HUES6 (cell line): Measurements from ENCODE around the gene RIN3.

Experiments used
- H3K27ac ChIP-seq: 2 replicates; pipeline ENCODE4 v1.7.0; 2013; ENCODE audit warnings: low read depth, mild to moderate bottlenecking, low read length, inconsistent platforms
- H3K27me3 ChIP-seq: 2 replicates; pipeline ENCODE4 v1.6.1; 2013; ENCODE audit warnings: low read length; ENCODE audit not compliant: control insufficient read depth, insufficient read depth
- H3K36me3 ChIP-seq: 2 replicates; pipeline ENCODE4 v1.6.1; 2013; ENCODE audit warnings: low read length; ENCODE audit not compliant: control insufficient read depth, insufficient read depth
- H3K4me1 ChIP-seq: 2 replicates; pipeline ENCODE4 v1.6.1; 2013; ENCODE audit warnings: low read length; ENCODE audit not compliant: control insufficient read depth, insufficient read depth
- H3K4me3 ChIP-seq: 2 replicates; pipeline ENCODE4 v1.5.1; 2013; ENCODE audit warnings: low read depth, low read length
- H3K9ac ChIP-seq: one replicate; pipeline ENCODE4 v1.6.1; 2013; ENCODE audit warnings: mild to moderate bottlenecking, low read length
- H3K9me3 ChIP-seq: 2 replicates; pipeline ENCODE4 v1.6.1; 2013; ENCODE audit warnings: low read depth, low read length; ENCODE audit not compliant: control insufficient read depth, insufficient read depth

The RIN3 gene

DNA sequence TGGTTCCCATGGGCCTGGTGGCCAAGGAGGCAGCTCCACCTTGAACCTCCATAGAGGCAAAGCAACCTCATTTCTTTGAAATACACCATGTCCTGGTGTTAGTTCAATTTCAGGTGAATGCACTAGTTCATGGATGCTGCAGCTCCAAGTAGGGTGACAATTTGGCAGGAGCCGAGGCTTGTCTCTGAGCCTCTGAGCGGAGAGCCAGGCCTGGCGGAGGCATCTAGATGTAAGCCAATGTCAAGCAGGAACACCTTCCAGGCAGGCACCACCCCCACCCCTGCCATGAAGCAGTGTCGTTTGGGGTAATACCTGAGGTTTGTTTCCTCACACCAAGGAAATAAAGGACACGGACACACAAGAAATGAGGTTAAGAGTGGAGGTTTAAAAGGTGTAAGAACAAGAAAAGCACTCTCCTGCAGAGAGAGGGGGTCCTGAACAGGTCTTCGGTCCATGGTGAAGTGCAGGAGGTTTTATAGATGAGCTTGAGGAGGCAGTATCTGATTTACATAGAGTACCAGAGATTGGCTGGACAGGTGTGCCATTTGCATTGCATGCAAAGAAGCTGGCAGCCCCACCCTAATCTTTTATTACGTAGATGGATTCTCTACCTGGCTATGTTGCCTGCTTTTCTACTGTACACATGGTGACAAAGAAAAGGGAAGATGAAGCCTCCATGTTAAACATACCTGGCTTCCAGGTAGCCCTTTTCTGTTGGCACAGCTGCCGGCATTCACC lies 60.3 kb downstream of the RIN3 start:
- Histone ChIP-seq H3K4me3 (no peak overlapping the region), H3K27me3 (no peaks in the 10 kb centered on the region), H3K27ac (no peak overlapping the region), H3K9me3 (no peaks in the 10 kb centered on the region), H3K36me3 (no peaks in the 10 kb centered on the region), H3K9ac (no peak overlapping the region), H3K4me1 (peaks cover 9% of the 10 kb centered on the region)

- H3K36me3 ChIP-seq = no peaks in the 10 kb centered on the region
- H3K9ac ChIP-seq = no peak overlapping the region
- H3K9me3 ChIP-seq = no peaks in the 10 kb centered on the region
- no peaks in the 10 kb centered on the region for H3K27me3 ChIP-seq
- peaks cover 9% of the 10 kb centered on the region for H3K4me1 ChIP-seq
- H3K4me3 ChIP-seq = no peak overlapping the region
- H3K27ac ChIP-seq = no peak overlapping the region
Observed at GRCh38 chr14:92575061-92575747, 61.6 kb downstream of the RIN3 start.

GRCh38 chr14:92575748-92576303 lies 62.2 kb downstream of the RIN3 start:
- no peaks in the 10 kb centered on the region for H3K27me3 ChIP-seq
- H3K4me1 ChIP-seq = peaks cover 9% of the 10 kb centered on the region
- H3K9me3 ChIP-seq = no peaks in the 10 kb centered on the region
- no peaks in the 10 kb centered on the region for H3K36me3 ChIP-seq
- H3K4me3 ChIP-seq = no peak overlapping the region
- H3K9ac ChIP-seq = no peak overlapping the region
- no peak overlapping the region for H3K27ac ChIP-seq

- H3K27me3 ChIP-seq = no peaks in the 10 kb centered on the region
- H3K9ac ChIP-seq = no peak overlapping the region
- H3K27ac ChIP-seq = no peak overlapping the region
- H3K9me3 ChIP-seq = no peaks in the 10 kb centered on the region
- peaks cover 9% of the 10 kb centered on the region for H3K4me1 ChIP-seq
- H3K36me3 ChIP-seq = no peaks in the 10 kb centered on the region
- H3K4me3 ChIP-seq = no peak overlapping the region
Observed at GRCh38 chr14:92577321-92577742, 63.8 kb downstream of the RIN3 start.

DNA sequence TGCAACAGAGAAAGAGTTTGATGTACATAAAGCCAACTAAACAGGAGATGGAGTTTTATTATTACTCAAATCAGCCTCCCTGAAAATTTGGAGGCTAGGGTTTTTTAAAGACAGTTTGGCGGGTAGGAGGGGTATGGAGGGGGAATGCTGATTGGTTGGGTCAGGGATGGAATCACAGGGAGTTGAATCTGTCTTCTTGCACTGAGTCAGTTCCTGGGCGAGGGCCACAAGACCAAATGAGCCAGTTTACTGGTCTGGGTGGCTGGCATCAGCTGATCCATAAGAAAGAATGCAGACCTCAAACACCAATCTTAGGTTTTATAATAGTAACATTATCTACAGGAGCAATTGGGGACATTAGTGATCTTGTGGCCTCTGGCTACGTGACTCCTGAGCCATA lies 64.9 kb downstream of the RIN3 start:
- Histone ChIP-seq H3K27me3 (no peaks in the 10 kb centered on the region), H3K4me3 (no peak overlapping the region), H3K4me1 (peaks cover 5% of the 10 kb centered on the region), H3K27ac (no peak overlapping the region), H3K36me3 (no peaks in the 10 kb centered on the region), H3K9me3 (peaks cover 3% of the 10 kb centered on the region; the same call in 1 of the 2 replicates), H3K9ac (no peak overlapping the region)

- Histone ChIP-seq H3K27ac (no peak overlapping the region), H3K9me3 (peaks cover 11% of the 10 kb centered on the region; the same call in 1 of the 2 replicates), H3K36me3 (no peaks in the 10 kb centered on the region), H3K4me3 (no peak overlapping the region), H3K4me1 (no peaks in the 10 kb centered on the region), H3K9ac (no peak overlapping the region), H3K27me3 (no peaks in the 10 kb centered on the region)
Observed at GRCh38 chr14:92579244-92579936, 65.8 kb downstream of the RIN3 start.

- H3K4me1 ChIP-seq = no peaks in the 10 kb centered on the region
- no peak overlapping the region for H3K27ac ChIP-seq
- H3K27me3 ChIP-seq = no peaks in the 10 kb centered on the region
- H3K9ac ChIP-seq = no peak overlapping the region
- peaks cover 11% of the 10 kb centered on the region; the same call in 1 of the 2 replicates for H3K9me3 ChIP-seq
- no peaks in the 10 kb centered on the region for H3K36me3 ChIP-seq
- H3K4me3 ChIP-seq = no peak overlapping the region
Observed at GRCh38 chr14:92581206-92581605, 67.6 kb downstream of the RIN3 start.

- Histone ChIP-seq H3K4me1 (no peaks in the 10 kb centered on the region), H3K27ac (no peak overlapping the region), H3K9me3 (peaks cover 11% of the 10 kb centered on the region; the same call in 1 of the 2 replicates), H3K36me3 (no peaks in the 10 kb centered on the region), H3K9ac (no peak overlapping the region), H3K27me3 (no peaks in the 10 kb centered on the region), H3K4me3 (no peak overlapping the region)
Observed at GRCh38 chr14:92581966-92582566, 68.5 kb downstream of the RIN3 start.

DNA sequence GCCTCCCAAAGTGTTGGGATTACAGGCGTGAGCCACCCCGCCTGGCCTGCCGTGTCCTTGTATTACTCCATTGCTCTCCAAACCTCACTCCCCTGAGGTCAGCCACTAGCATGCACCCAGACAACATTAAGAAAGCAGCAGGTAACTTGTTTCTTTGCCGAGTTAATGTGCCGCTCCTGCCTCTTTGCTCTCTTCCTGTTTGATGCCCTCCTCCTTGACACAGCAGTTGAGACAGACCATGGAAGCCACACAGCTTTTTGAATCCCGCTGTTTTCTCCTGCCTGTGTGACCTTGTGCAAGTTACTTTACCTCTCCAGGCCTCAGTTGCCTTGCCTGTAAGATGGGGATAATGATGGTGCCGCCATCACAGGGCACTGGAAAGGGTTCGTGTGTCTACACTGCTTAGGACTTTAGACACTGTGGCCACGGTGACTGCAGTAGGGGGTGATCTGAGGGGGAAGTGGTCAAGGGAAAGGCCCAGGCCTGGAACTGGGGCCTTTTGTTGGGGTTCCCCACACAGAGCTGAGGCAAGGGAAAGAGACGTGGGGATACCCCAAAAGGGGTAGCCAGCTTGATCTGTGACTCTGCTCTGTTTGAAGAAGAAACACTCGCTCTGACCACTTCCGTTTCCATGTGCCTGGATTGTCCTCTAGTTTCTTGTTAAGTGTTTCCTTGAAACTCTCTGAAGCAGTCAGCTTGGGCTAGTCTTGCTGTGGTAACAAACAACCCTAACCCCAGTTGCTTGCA lies 69.3 kb downstream of the RIN3 start:
- no peak overlapping the region for H3K27ac ChIP-seq

GRCh38 chr14:92584220-92584619 lies 70.6 kb downstream of the RIN3 start:
- no peaks in the 10 kb centered on the region for H3K27me3 ChIP-seq
- no peaks in the 10 kb centered on the region for H3K4me1 ChIP-seq
- H3K27ac ChIP-seq = no peak overlapping the region
- H3K4me3 ChIP-seq = no peak overlapping the region
- no peaks in the 10 kb centered on the region for H3K36me3 ChIP-seq
- H3K9ac ChIP-seq = no peak overlapping the region
- peaks cover 11% of the 10 kb centered on the region; the same call in 1 of the 2 replicates for H3K9me3 ChIP-seq

More for the DNA sequence above, 69.3 kb downstream of the RIN3 start:
- Histone ChIP-seq H3K9ac (no peak overlapping the region), H3K9me3 (peaks cover 11% of the 10 kb centered on the region; the same call in 1 of the 2 replicates), H3K4me3 (no peak overlapping the region), H3K27me3 (no peaks in the 10 kb centered on the region), H3K4me1 (no peaks in the 10 kb centered on the region), H3K36me3 (no peaks in the 10 kb centered on the region)
